GM03348 (cell line): ENCODE data around the gene PRDM1.
A peak's percentile ranks its signal among the peaks of the same experiment; 100 is the strongest.

Experiments
- DNase-seq: peaks from one replicate; pipeline ENCODE4 v3.0.0; 2012; ENCODE audit warnings: low spot score

PRDM1 gene

DNA sequence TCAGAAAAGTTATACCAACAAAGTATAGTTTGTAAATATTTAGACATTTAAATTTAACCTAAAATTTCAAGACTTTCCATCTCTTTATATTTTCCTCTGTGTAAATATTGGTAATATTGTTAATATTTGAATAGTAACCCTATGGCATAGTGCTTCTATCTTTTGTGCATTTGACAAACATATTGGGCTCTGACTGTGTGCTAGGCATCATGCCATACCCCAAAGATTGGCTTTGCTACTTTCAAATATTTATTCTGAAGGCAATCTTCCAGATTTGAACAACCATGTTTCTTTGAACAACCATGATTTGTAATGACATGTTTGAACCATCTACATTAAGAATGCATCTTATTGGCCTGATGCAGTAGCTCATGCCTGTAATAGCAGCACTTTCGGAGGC lies 15.5 kb upstream of the PRDM1 start:
- DNase-seq, result no peak

DNA sequence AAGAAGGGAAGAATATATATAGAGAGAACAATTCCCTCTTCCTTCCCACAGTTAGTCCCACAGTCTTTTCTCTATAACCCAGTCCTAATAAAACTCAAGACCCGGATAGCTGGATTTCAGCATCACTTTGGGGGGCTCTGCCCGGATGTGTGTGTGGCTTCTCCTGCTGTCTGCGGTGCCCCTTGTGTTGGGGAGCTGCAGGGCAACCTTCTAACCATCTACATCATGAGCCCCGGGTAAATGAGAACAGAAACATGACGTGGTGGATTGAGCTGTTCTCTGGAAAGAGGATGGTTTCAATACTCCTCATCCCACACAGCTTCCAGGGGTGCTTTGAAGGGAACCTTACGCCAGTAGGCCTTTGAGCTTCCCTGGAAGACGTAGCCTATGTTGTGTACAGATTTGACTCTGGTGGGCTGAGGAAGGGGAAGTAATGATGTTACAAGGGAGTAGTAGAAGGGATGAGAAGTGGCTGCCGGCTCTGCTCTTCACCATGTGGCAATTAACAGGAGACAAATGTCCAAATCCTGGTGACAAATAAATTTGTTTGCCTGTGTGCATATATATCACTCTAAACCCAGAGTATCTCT lies 13.5 kb upstream of the PRDM1 start:
- DNase-seq, result no peak

- DNase-seq, result no peak
These were observed 12.0 kb upstream of the PRDM1 start for GRCh38 chr6:106074146-106074545.

- no peak for DNase-seq
These were observed 10.0 kb upstream of the PRDM1 start for GRCh38 chr6:106076139-106076538.

DNA sequence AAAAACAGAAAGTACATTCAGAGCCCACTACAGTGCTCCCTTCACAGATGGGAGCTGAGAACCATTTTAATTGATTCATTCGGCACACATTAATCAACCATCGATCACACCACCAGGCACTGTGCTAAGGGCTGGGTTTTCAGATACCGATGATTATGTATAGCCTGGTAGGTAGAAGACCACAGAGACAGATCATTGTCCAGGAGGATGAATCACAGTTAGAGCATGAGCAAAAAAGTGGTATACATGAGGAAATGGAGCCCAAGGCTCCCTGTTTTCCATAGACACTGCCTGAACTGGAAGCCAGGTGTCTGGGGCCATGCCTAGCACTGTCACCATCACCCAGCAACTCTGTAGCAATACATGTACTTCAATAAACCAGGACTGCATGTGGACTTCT lies 9.0 kb upstream of the PRDM1 start:
- DNase-seq, result no peak

GRCh38 chr6:106077881-106078280 lies 8.3 kb upstream of the PRDM1 start:
- no peak for DNase-seq

- DNase-seq, result no peak
These were observed 6.0 kb upstream of the PRDM1 start for GRCh38 chr6:106079961-106080762.

GRCh38 chr6:106080763-106081095 lies 5.4 kb upstream of the PRDM1 start:
- DNase-seq, result no peak

DNA sequence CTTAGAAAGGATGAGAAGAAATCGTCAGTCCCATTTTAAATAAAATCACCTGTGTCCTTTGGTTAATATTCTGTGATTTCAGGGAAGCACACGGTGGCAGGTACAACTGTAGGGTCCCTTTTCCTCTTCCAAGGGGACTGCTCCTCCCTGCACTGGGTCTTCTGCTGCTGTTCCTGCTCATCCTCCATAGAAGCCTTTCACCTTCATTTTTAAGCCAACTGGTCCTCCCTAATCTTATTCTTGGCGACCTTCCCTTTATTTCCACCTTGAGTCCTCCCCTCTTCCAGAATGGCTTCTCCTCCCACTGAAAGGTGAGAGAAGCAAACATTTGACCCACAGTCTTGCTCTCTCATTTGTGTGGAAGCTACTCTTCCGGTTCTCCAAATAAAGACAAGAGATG lies 4.4 kb upstream of the PRDM1 start:
- DNase-seq, result no peak

- peak; percentile 52 for DNase-seq
These were observed 3.3 kb upstream of the PRDM1 start for GRCh38 chr6:106082735-106083398.

DNA sequence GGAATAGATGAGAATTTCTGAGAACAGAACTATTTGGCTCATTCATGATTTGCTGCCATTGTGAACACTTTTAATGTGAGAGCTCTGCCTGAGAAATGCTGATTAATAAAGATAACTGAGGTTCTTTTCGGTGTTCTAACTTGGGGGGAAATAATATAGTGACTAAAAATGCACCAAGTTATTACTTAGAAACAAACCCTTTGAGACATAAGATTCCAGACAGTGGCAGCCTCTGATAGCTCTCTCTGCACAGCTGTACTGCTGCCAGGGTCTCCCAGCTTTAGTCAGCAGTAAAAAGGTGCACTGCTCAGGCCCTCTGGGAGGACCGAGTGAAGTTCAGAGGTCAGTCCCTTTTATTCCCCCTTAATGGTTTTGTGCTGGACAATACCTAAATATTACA lies 2.5 kb upstream of the PRDM1 start:
- no peak for DNase-seq

DNA sequence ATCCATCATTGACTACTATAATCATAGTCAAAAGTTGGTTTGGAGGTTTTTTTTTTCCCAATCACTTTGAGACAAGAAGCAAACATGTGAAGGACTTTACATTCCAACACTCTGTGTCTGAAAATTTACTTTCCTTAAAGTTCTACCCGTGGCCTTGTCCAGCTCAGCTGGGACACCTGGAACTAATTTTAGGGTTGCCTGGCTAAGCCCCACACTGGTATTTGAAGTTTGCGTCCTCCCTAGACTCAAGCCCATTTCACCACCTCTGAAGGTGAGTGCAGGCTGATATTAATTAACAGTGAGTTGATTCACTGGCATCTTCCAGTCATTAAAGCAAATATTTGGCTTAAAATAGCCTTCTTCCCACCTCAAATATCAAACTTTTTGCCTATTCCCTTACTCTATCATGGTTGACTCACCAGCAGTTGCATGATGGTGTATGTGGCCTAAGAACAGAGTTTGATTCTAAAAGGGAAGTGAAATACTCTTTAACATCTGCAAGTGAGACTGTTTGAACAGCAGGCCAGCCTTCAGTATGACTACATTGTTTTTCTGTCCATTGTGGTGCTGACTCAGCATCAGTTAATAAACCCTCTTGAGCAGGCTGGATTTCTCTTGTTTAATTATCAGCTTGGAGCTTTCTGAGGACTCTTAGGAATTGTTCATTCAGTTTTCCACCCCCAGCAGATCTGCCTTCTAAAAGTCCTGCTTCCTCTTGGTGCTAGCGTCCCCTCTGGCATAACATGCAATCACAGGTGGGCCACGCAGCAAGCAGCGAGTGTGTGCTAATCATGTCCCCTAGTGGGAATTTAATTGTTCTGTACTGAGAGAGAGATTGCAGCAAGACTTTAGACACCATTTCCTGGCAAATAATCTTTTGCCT lies 1.8 kb upstream of the PRDM1 start:
- DNase-seq, result peak; percentile 62

DNA sequence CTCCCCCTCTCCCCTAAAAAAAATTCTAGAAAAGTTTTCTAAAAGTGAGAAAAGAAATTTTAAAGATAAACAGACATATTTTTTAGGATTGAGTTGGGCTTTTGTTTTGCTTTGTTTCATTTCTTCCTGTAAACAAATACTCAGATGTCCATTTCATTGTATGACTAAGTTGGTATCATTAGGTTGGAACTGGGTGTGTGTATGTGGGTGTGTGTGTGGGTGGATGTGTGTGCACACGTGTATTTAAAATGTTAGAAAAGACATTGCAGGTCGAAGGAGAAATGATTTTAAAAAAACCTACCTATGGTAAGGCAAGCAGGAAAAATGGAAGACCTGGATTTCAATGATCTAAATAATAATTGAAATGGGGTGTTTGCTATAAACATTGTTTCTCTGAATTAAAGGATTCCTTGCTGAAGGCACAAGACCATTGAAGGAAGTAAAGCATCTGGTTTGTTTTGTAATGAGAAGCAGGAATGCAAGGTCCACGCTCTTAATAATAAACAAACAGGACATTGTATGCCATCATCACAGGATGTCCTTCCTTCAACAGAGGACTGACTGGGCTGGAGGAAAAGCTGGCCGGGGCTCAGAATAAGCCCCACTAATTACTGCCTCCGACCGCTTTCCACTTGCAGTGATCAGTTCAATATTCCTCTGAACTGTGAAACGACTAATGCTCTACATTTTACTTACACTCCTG lies 996 bp upstream of the PRDM1 start:
- DNase-seq, result peak; percentile 42

GRCh38 chr6:106085692-106085983 lies 498 bp upstream of the PRDM1 start:
- DNase-seq, result no peak

- DNase-seq, result no peak
These were observed 659 bp downstream of the PRDM1 start for GRCh38 chr6:106086814-106087175.

GRCh38 chr6:106087548-106088325 lies 1.6 kb downstream of the PRDM1 start:
- DNase-seq, result peak; percentile 58

- peak; percentile 30 for DNase-seq
These were observed 3.9 kb downstream of the PRDM1 start for GRCh38 chr6:106090001-106090400.

DNA sequence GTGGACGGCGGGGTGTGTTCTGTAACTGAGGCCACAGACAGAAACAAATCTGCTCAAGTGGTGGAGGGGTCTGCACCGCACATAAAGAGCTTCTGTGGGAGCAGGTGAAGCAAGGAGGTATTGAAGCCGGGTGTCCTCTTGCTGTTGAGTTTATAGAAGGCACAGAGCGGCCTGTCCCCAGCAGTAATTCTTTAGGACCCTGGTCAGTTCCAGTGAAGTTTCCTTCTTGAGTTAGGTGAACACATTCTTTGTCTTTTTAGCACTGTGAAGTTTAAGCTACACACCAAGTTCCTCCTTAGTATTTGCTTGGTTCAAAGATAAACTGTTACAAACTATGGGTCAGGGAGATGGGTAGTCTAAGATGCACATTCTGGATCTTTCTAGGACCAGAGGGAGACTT lies 6.1 kb downstream of the PRDM1 start:
- DNase-seq, result no peak

DNA sequence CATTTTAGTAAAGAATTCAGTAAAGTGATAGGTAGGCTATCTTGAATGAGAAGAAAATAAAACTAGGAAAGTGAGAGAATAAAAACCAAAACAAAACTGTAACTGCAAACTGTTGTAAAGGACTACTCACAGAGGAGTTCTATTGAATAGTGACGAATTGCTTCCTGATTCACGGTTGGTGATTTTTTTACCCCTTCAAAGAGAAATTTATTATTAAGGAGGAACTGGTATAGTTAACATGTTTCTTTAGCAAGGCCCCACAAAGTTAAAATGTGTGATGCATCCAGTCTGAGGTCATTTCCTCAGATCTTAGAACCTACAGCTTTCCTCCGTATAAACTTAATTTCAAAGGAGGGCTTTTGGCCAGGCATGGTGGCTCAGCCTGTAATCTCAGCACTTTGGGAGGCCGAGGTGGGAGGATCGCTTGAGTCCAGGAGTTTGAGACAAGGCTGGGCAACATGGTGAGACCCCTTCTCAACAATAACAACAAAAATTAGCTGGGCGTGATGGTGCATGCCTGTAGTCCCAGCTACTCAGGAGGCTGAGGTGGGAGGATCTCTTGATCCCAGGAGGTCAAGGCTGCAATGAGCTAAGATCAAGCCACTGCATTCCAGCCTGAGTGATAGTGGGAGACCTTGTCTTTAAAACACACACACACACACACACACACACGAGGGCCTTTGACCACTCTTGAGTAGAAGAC lies 8.3 kb downstream of the PRDM1 start:
- DNase-seq, result no peak

DNA sequence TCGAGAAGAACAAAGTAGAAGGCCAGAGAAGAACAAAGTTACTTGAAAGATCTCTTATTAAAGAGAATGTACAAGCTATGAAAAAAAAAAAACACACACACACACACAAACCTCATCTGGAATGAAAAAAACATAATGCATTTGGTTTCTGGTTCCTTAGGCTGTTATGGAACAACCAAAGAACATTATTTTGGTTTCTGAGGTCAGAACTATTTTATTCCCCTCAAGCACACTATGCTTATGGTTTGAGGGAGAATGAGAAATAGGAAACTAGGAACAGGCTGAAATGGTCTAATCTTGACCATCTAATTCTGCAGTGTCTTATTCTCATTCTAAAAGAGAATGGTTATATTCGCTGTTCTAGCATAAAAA lies 8.8 kb downstream of the PRDM1 start:
- DNase-seq, result no peak
